PC-3 (cell line): ENCODE measurements around the gene WIPF1.
"Not testable (repeated sequence)": the region's sequence is repeated elsewhere in the genome, so short reads cannot be mapped to it uniquely, and the experiment has no call there.

Experiments used
- EZH2 ChIP-seq: fragments of 300-600 bp; sonication (generic); IDR thresholded peaks from one replicate; pipeline ENCODE4 v1.6.1; 2017; ENCODE audit warnings: antibody characterized with exemption, mild to moderate bottlenecking, low read length; ENCODE audit not compliant: unreplicated experiment
- EZH2phosphoT487 ChIP-seq: fragments of 300-600 bp; sonication (generic); IDR thresholded peaks from 2 replicates; pipeline ENCODE4 v1.6.1; 2018; ENCODE audit warnings: mild to moderate bottlenecking, antibody characterized with exemption, low read length, borderline replicate concordance
- TF ChIP-seq, protein P1 (sequence below): fragments of 300-600 bp; sonication (generic); conservative IDR thresholded peaks from 2 replicates; pipeline ENCODE4 v1.5.1; 2017; ENCODE audit warnings: antibody characterized with exemption, low read depth, mild to moderate bottlenecking, low read length

DNA sequence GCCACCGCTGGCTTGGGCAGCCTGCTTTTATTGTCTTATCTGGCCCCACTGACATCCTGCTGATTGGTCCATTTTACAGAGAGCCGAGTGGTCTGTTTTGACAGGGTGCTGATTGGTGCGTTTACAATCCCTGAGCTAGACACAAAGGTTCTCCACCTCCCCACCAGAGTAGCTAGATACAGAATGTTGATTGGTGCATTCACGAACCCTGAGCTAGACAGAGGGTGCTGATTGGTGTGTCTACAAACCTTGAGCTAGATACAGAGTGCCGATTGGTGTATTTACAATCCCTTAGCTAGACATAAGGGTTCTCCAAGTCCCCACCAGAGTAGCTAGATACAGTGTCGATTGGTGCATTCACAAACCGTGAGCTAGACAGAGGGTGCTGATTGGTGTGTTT lies 49.6 kb downstream of the WIPF1 start:
- TF ChIP-seq, protein P1, sequence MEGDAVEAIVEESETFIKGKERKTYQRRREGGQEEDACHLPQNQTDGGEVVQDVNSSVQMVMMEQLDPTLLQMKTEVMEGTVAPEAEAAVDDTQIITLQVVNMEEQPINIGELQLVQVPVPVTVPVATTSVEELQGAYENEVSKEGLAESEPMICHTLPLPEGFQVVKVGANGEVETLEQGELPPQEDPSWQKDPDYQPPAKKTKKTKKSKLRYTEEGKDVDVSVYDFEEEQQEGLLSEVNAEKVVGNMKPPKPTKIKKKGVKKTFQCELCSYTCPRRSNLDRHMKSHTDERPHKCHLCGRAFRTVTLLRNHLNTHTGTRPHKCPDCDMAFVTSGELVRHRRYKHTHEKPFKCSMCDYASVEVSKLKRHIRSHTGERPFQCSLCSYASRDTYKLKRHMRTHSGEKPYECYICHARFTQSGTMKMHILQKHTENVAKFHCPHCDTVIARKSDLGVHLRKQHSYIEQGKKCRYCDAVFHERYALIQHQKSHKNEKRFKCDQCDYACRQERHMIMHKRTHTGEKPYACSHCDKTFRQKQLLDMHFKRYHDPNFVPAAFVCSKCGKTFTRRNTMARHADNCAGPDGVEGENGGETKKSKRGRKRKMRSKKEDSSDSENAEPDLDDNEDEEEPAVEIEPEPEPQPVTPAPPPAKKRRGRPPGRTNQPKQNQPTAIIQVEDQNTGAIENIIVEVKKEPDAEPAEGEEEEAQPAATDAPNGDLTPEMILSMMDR = not testable (repeated sequence)
- not testable (repeated sequence) for TF ChIP-seq EZH2, EZH2phosphoT487
